Thyroid gland (tissue), 4 donors: ENCODE data around the gene RYR3.

ENCODE experiments used
- POLR2A ChIP-seq, 2 donors: fragments of 450-650 bp; IDR thresholded peaks; one replicate each; pipeline ENCODE4 v1.6.1; 2017; ENCODE audit warnings: antibody characterized with exemption in 2 of 2, mild to moderate bottlenecking in 2 of 2, moderate library complexity in 1 of 2
- TF ChIP-seq, protein P1 (sequence below), 6 experiments: fragments of 200-600 bp in 3 of 6; fragments of 450-650 bp in 3 of 6; sonication (generic) in 3 of 6; IDR thresholded peaks; one replicate each; pipeline ENCODE4 v1.5.1; 2016 to 2019; ENCODE audit warnings: antibody characterized with exemption in 6 of 6, mild to moderate bottlenecking in 2 of 6, inconsistent platforms in 1 of 6, moderate library complexity in 1 of 6

DNA sequence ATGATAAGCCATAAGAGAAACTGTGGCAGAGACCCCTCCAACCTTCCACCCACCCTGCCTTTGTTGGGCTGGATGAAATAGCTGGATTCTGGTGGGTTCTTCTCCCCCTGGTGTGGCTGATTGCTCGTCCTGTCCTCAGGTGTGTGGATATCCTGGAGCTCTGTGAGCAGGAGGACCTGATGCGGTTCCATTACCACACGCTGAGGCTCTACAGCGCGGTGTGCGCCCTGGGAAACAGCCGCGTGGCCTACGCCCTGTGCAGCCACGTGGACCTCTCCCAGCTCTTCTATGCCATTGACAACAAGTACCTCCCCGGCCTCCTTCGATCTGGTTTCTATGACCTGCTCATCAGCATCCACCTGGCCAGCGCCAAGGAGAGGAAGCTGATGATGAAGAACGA is 351.2 kb downstream of the RYR3 start:
- TF ChIP-seq, protein P1, sequence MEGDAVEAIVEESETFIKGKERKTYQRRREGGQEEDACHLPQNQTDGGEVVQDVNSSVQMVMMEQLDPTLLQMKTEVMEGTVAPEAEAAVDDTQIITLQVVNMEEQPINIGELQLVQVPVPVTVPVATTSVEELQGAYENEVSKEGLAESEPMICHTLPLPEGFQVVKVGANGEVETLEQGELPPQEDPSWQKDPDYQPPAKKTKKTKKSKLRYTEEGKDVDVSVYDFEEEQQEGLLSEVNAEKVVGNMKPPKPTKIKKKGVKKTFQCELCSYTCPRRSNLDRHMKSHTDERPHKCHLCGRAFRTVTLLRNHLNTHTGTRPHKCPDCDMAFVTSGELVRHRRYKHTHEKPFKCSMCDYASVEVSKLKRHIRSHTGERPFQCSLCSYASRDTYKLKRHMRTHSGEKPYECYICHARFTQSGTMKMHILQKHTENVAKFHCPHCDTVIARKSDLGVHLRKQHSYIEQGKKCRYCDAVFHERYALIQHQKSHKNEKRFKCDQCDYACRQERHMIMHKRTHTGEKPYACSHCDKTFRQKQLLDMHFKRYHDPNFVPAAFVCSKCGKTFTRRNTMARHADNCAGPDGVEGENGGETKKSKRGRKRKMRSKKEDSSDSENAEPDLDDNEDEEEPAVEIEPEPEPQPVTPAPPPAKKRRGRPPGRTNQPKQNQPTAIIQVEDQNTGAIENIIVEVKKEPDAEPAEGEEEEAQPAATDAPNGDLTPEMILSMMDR (IDR thresholded peaks at IDR 0.05) = no peak
- TF ChIP-seq POLR2A (IDR thresholded peaks at IDR 0.05) = no peak
